Panc1 (cell line): ENCODE results near the gene OR8B3. TPM values are rescaled to one million over a fixed set of nuclear protein-coding genes. Genes with fewer than 3 reads are reported as not detected.

Source experiments
- ATAC-seq: fragments of 200-7000 bp; cut with Tn5 transposase; 2 replicates; pipeline ENCODE4 v1.9.1; 2020; ENCODE audit warnings: mild to moderate bottlenecking, moderate library complexity
- BruUV-seq: library from RNA; stranded (reverse); fragments of 400-500 nt; replicated peaks from 2 replicates; lab custom pipeline; 2021; lab: Mats Ljungman, UMichigan
- CTCF ChIA-PET: fragments of 300-600 bp; sonication (Branson Sonifier 250); formaldehyde crosslinking; loops from one replicate; lab custom pipeline; 2022; ENCODE audit warnings: antibody characterized with exemption; lab: Charles Lee
- POLR2A ChIA-PET: fragments of 300-600 bp; sonication (Branson Sonifier 250); formaldehyde crosslinking; loops from one replicate; lab custom pipeline; 2022; ENCODE audit warnings: antibody characterized with exemption; lab: Charles Lee
- DNase-seq: peaks from one replicate; pipeline ENCODE4 v3.0.0-alpha.2; 2010; ENCODE audit warnings: low read depth, low spot score
- H3K27ac ChIP-seq: 2 replicates; pipeline ENCODE4 v1.5.1; 2011; ENCODE audit warnings: mild to moderate bottlenecking, low read length, inconsistent platforms
- H3K27me3 ChIP-seq: fragments of 200-500 bp; sonication (Bioruptor generic); 2 replicates; pipeline ENCODE4 v1.6.0; 2014; ENCODE audit warnings: low read length, inconsistent platforms; ENCODE audit not compliant: control insufficient read depth, insufficient read depth
- H3K36me3 ChIP-seq: fragments of 200-500 bp; sonication (Bioruptor generic); 2 replicates; pipeline ENCODE4 v1.5.1; 2014; ENCODE audit warnings: inconsistent platforms, mild to moderate bottlenecking, low read length, moderate library complexity; ENCODE audit not compliant: control insufficient read depth, insufficient read depth
- H3K4me1 ChIP-seq: 2 replicates; pipeline ENCODE4 v1.5.1; 2011; ENCODE audit warnings: inconsistent platforms, mild to moderate bottlenecking, low read length, moderate library complexity; ENCODE audit not compliant: control insufficient read depth, insufficient read depth
- H3K4me3 ChIP-seq, 2 experiments: 2 replicates each; pipeline ENCODE4 v1.5.1; 2011 to 2012; ENCODE audit warnings: low read depth in 2 of 2, low read length in 2 of 2, mild to moderate bottlenecking in 2 of 2, inconsistent platforms in 1 of 2, moderate library complexity in 1 of 2
- H3K9me3 ChIP-seq: fragments of 200-500 bp; sonication (Bioruptor generic); 2 replicates; pipeline ENCODE4 v1.5.1; 2014; ENCODE audit warnings: low read depth, mild to moderate bottlenecking, inconsistent platforms, low read length, moderate library complexity; ENCODE audit not compliant: control insufficient read depth, insufficient read depth
- POLR2AphosphoS5 ChIP-seq: IDR thresholded peaks from 2 replicates; pipeline ENCODE4 v1.6.1; 2012; ENCODE audit warnings: mild to moderate bottlenecking, low read depth, low read length, moderate library complexity
- SIN3A ChIP-seq: IDR thresholded peaks from 2 replicates; pipeline ENCODE4 v1.6.1; 2012; ENCODE audit warnings: low read depth, mild to moderate bottlenecking, low read length, moderate library complexity, borderline replicate concordance; ENCODE audit not compliant: insufficient read depth
- TCF7L2 ChIP-seq: IDR thresholded peaks from 2 replicates; pipeline ENCODE4 v1.6.1; 2011; ENCODE audit warnings: mild to moderate bottlenecking, low read depth, low read length, inconsistent platforms
- in situ Hi-C: cut with HindIII; loops from 2 replicates; pipeline ENCODE4 v1.10.0; 2016; ENCODE audit warnings: low sequenced_read_pairs, low pct_unique_long_range_greater_than_20kb
- intact Hi-C: fragments of 100-400 bp; cut with micrococcal nuclease; formaldehyde crosslinking; loops from one replicate; pipeline ENCODE4 v1.10.0; 2022; ENCODE audit not compliant: unreplicated experiment
- total RNA-seq: library from RNA; stranded (reverse); gene quantifications from one replicate; pipeline ENCODE4 v1.2.1, GENCODE V29; 2021; ENCODE audit not compliant: unreplicated experiment
- TF ChIP-seq, protein P1 (sequence below), 2 experiments: IDR thresholded peaks; 2 replicates each; pipeline ENCODE4 v1.6.1; 2011 to 2012; ENCODE audit warnings: low read depth in 2 of 2, control low read depth in 1 of 2, low read length in 1 of 2, mild to moderate bottlenecking in 1 of 2, moderate library complexity in 1 of 2; ENCODE audit not compliant: insufficient read depth in 1 of 2
- TF ChIP-seq, protein P2 (sequence below): fragments of 450-650 bp; IDR thresholded peaks from 2 replicates; pipeline ENCODE4 v1.5.1; 2017; ENCODE audit warnings: mild to moderate bottlenecking

The OR8B3 gene
- total RNA-seq, 1 experiment from 2014 or later = not detected

DNA sequence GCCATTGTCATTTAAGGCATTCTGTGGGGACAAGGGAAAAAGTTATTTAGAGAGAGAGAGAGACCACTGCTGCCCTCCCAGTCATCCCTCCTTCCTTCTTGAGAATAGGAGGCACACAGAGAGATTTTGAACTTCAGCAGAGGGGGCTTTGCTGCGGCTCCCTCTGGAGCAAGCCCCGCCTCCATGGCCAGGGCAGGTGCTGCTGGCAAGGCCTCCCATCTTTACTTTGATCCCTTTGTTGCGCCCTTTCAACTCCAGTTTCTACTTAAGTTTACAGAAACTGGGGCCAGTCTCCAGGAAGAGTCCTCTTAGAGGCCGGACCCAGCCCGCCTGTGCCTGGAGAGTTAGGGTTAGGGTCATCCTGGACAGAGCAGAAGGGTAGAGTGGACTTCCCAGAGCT, 42.3 kb upstream of the OR8B3 start:
- Histone ChIP-seq H3K9me3 (no peaks in the 10 kb centered on the region), H3K4me3 (no peak overlapping the region), H3K27me3 (peaks cover 4% of the 10 kb centered on the region), H3K27ac (no peak overlapping the region), H3K36me3 (no peaks in the 10 kb centered on the region), H3K4me1 (no peaks in the 10 kb centered on the region)
- in situ Hi-C loops (no loop called here), intact Hi-C loops (no loop called here)
- DNase-seq (no peak), ATAC-seq (no peak)
- no TSS peak for BruUV-seq
- no peak for TF ChIP-seq SIN3A
- TF ChIP-seq, protein P1, sequence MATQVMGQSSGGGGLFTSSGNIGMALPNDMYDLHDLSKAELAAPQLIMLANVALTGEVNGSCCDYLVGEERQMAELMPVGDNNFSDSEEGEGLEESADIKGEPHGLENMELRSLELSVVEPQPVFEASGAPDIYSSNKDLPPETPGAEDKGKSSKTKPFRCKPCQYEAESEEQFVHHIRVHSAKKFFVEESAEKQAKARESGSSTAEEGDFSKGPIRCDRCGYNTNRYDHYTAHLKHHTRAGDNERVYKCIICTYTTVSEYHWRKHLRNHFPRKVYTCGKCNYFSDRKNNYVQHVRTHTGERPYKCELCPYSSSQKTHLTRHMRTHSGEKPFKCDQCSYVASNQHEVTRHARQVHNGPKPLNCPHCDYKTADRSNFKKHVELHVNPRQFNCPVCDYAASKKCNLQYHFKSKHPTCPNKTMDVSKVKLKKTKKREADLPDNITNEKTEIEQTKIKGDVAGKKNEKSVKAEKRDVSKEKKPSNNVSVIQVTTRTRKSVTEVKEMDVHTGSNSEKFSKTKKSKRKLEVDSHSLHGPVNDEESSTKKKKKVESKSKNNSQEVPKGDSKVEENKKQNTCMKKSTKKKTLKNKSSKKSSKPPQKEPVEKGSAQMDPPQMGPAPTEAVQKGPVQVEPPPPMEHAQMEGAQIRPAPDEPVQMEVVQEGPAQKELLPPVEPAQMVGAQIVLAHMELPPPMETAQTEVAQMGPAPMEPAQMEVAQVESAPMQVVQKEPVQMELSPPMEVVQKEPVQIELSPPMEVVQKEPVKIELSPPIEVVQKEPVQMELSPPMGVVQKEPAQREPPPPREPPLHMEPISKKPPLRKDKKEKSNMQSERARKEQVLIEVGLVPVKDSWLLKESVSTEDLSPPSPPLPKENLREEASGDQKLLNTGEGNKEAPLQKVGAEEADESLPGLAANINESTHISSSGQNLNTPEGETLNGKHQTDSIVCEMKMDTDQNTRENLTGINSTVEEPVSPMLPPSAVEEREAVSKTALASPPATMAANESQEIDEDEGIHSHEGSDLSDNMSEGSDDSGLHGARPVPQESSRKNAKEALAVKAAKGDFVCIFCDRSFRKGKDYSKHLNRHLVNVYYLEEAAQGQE (IDR thresholded peaks at IDR 0.05; ENCODE audit: insufficient read depth in 1 of 2, low read depth in 2 of 2, low read length in 1 of 2) = no peak
- TF ChIP-seq, protein P2, sequence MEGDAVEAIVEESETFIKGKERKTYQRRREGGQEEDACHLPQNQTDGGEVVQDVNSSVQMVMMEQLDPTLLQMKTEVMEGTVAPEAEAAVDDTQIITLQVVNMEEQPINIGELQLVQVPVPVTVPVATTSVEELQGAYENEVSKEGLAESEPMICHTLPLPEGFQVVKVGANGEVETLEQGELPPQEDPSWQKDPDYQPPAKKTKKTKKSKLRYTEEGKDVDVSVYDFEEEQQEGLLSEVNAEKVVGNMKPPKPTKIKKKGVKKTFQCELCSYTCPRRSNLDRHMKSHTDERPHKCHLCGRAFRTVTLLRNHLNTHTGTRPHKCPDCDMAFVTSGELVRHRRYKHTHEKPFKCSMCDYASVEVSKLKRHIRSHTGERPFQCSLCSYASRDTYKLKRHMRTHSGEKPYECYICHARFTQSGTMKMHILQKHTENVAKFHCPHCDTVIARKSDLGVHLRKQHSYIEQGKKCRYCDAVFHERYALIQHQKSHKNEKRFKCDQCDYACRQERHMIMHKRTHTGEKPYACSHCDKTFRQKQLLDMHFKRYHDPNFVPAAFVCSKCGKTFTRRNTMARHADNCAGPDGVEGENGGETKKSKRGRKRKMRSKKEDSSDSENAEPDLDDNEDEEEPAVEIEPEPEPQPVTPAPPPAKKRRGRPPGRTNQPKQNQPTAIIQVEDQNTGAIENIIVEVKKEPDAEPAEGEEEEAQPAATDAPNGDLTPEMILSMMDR = no peak
- TF ChIP-seq TCF7L2 = no peak
- ChIA-PET CTCF (no interaction called here), POLR2A (no interaction called here)

DNA sequence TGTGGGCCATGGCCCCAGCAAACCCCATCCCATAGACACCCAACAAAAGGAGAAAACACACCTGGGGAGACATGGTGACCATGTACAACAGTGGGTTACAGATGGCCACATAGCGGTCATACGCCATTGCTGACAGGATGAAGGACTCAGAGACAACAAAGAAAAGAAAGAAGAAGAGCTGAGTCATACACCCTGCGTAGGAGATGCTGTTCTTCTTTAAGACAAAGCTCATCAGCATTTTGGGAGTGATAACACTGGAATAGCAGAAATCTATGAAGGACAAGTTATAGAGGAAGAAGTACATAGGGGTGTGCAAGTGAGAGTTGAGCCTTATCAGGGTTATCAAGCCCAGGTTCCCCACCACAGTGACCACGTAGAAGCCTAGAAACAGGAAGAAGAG, 41.8 kb upstream of the OR8B3 start:
- Histone ChIP-seq H3K4me3 (no peak overlapping the region), H3K4me1 (no peaks in the 10 kb centered on the region), H3K27ac (no peak overlapping the region), H3K9me3 (no peaks in the 10 kb centered on the region), H3K27me3 (peaks cover 4% of the 10 kb centered on the region), H3K36me3 (no peaks in the 10 kb centered on the region)
- in situ Hi-C loops (no loop called here), intact Hi-C loops (no loop called here)
- ChIA-PET POLR2A (no interaction called here), CTCF (no interaction called here)
- TF ChIP-seq POLR2AphosphoS5 = no peak
- TF ChIP-seq SIN3A = no peak
- TF ChIP-seq, protein P1 (IDR thresholded peaks at IDR 0.05; ENCODE audit: insufficient read depth in 1 of 2, low read depth in 2 of 2, low read length in 1 of 2) = no peak
- DNase-seq = no peak
- BruUV-seq = no TSS peak
- no peak for ATAC-seq
